ENCODE measurements around the gene DLGAP4.

DLGAP4 gene

GRCh38 chr20:36310215-36310981 lies 4.3 kb downstream of the DLGAP4 start:
- DNase-seq, result no peak

- no peak for DNase-seq
Measured at GRCh38 chr20:36311141-36311853, 5.2 kb downstream of the DLGAP4 start.

- DNase-seq, result no peak
Measured at GRCh38 chr20:36311854-36312723, 6.0 kb downstream of the DLGAP4 start.

- DNase-seq, result no peak
Measured at GRCh38 chr20:36312724-36313441, 6.7 kb downstream of the DLGAP4 start.

GRCh38 chr20:36313476-36313875 lies 7.3 kb downstream of the DLGAP4 start:
- DNase-seq, result no peak

DNA sequence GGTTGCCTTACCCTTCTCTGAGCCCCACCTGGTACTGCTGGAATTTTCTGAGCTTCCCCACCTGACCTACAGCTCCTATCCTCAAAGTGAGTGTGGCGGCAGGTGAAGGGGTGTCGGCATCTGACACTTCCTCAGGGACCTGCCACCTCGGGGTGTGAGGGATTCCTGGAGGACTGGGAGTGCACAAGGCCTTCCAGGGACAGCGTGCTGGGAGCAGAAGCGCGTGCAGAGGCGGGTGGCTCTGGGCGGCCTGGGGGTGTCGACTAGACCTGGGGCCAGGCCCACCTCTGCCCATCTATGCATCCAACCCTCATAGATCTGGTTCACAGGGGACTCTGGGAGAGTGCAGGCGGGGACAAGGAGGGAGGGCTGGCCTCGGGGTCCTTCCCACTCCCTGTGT lies 7.8 kb downstream of the DLGAP4 start:
- DNase-seq, result no peak

DNA sequence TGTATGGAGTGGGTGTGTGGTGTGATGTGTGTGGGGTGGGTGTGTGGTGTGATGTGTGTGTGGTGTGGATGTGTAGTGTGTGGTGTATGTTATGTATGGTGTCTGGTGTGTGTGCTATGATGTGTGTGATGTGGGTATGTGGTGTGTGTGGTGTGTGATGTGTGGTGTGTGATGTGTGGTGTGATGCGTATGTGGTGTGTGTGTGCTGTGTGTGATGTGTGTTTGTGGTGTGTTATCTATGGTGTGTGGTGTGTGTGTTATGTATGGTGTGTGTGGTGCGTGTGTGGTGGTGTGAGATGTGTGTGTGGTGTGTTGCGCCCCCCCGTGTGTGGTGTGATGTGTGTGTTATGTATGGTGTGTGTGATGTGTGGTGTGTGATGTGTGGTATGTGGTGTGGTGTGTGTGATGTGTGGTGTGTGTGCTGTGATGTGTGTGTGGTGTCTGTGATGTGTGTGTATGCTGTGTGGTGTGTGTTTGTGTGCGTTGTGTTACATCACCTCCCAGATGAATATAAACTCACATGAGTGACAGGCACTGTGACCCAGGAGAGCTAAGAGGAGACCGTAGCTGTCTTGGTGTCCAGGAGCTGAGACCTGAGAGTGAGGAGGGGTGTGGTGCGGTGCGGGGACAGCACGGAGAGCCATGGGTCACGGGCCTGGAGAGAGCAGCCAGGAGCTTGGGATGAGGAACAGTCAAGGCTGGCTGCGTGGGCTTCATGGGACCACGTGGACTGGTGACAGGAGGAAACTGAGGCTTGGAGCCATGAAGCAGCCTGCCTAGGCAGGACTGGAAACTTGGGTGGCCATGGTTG lies 8.8 kb downstream of the DLGAP4 start:
- no peak for DNase-seq

- no peak for DNase-seq
Measured at GRCh38 chr20:36315545-36316351, 9.6 kb downstream of the DLGAP4 start.

GRCh38 chr20:36317675-36318074 lies 11.5 kb downstream of the DLGAP4 start:
- no peak for DNase-seq

GRCh38 chr20:36318166-36318565 lies 12.0 kb downstream of the DLGAP4 start:
- no peak for DNase-seq

GRCh38 chr20:36319356-36320260 lies 13.5 kb downstream of the DLGAP4 start:
- DNase-seq, result no peak

DNA sequence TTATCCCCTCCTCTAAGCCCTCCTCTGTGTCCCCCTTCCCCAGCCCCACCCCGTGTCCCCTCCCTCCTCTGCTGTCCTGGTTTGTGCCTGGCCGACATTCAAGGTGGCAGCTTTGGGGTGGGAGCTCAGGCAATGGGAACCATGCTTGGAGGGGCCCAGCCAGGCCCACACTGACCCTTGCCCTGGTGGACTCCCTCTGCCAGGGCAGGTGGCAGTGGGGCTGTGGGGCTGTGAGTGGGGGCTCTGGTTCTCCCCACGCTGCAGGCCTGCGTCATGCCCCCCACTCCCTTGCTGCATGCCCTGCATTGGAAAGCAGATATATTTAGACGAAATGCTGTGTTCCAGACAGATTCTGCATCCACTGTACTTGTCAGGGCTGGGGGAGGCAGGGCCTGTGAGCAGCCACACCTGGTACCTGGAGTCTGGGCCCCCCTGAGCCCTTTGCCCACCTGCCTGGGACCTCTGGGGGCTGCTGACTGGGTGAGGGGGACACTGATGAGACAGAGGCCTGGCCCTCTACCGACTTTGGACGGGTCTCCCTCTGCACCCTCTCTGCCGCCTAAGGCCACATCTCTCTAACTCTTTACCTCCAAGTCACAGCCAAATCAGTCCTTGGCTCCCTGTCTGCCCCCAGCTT lies 14.2 kb downstream of the DLGAP4 start:
- no peak for DNase-seq

GRCh38 chr20:36320898-36321695 lies 15.0 kb downstream of the DLGAP4 start:
- no peak for DNase-seq

DNA sequence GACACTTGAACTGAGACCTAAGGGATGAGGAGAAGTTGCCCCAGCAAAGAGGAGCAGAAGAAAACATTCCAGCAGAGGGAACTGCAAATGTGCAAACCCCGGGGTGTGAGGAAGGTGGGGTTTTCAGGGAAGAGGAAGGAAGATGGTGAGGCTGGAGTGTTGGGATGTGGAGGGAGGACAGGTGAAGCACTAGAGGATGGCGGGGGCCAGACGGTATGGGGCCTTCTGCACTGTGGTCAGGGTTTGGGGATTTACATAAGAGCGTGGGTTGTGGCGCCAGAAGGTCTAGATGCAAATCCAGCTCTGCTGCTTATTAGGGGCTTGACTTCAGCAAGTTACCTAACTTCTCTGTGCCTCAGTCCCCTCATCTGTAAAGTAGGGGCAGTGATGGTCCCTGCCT lies 16.0 kb downstream of the DLGAP4 start:
- DNase-seq, result peak; percentile 28

DNA sequence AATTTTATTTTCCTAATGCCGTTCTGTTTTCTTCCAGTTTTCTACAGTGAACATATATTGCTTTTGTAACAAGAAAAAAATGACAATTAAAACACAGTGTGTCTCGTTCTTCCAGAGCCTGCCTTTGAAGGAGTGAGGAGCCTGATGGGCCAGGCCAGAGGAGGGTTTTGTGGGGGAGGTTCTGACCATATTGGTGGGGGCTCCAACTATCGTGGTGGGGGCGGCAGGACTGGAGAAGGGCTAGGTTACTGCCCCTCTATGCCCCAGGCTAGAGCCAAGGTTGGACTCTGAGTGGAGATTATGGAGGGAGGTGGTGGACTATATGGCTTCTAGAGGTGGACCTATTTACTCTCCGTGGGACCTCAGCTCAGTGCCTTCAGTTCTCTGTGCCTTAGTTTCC lies 24.0 kb downstream of the DLGAP4 start:
- DNase-seq, result no peak

- DNase-seq, result no peak
Measured at GRCh38 chr20:36331209-36331608, 25.1 kb downstream of the DLGAP4 start.

DNA sequence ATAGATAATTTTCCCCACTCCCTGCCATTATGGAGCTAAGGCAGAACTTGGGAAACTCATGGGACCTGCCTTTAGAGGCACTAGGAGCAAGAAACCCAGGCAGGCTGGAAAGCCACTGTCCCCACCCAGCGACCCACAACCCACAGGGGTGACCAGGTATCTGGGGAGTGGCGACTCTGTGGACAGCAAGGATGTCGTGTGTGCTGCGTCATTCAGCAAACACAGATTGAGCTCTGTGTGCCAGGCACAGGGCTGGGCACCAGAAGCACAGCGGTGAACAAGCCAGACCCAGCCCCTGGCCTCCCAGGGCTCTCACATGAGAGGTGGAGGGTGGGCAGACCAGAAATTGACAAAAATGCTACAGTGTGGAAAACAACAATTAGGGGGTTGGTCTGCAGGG lies 27.7 kb downstream of the DLGAP4 start:
- DNase-seq, result no peak

All from NCI-H526 treated with DMSO at 0.1 percent for 48 hours (cell line).